HG03442 (cell line): Measurements from ENCODE around the gene RTL10.
"Not testable (repeated sequence)": the region's sequence is repeated elsewhere in the genome, so short reads cannot be mapped to it uniquely, and the experiment has no call there.

Experiments used
- ATAC-seq: cut with Tn5 transposase; IDR thresholded peaks from one replicate; pipeline ENCODE4 v1.9.1; 2021; ENCODE audit warnings: mild to moderate bottlenecking, moderate library complexity; ENCODE audit not compliant: unreplicated experiment

Gene RTL10

DNA sequence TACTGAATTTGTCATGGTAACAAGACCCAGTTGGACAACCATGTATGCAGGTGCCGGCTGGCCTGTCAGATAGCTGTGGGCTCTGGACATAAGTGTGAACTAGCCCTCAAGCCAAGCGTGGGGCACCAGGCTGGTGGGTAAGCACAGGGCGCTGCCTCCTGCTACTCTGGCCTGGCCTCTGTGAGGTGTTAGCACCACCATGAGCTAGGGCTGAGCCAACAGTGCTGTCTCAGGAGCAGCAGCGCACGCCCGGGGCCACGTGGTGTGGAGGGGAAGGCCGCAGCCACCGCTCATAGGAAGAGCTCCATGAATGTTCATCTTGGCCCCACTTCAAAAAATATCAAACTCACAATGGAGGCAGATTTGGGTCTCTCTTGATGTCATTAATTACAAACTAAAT lies 35.3 kb upstream of the RTL10 start:
- ATAC-seq = no peak

DNA sequence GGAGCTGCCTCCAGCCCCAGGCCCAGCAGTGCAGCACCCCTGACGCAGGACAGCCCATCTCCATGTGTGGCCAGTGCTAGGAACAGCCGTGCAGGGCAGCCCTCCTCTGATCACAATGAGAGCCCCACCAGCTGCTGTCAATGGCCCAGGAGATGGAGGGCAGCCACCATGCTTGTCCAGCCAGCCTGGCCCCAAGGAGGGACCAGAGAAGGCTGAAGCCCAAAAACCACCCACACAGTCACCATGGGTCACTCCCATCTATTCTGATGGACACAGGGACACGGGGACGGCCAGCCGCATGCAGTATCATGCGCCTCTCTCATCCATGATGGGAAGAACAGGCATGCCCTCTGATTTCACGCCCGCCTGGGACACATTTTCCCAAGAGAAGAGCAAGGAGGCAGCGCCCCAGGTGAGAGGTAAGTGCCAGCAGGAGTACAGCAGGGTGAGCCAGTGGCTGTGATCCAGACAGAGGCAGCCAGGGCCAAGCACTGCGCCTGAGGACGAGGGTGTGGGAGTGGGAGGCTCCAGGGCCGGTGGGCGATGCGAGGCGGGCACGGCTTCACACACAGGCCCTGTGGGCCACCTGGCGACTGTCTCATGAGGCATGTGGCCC lies 33.6 kb upstream of the RTL10 start:
- ATAC-seq = no peak

- no peak for ATAC-seq
These were observed 32.7 kb upstream of the RTL10 start for GRCh38 chr22:19887256-19887985.

DNA sequence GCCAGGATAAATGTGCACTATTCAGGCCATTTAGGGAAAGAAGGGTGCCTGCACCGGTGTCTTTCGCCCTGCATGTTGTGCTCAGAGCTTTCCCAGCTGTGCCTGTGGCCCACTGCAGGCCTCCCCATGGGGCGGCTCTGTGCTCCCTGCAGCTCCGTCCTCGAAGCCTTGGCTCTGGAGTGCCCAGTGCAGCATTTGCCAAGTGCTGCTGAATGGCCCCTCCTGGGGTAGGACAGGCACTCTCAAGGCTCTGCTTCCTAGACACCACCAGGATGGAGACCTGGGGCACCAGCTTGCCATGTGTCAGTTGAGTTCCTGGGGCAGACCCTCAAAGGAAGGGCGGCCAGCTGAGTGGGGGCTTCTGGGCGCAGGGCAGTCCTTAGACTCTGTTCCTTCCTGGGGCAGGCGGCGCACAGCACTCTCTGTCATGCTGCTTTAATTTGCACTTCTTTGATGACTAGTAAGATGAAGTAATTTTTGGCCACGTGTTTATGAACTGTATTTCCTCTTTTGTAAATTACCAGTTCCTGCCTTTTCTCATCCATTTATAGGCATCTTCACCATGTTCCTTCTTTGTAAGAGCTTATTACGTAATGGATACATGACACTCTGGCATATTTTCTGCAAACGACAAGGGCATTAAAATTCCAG lies 32.1 kb upstream of the RTL10 start:
- ATAC-seq = no peak

DNA sequence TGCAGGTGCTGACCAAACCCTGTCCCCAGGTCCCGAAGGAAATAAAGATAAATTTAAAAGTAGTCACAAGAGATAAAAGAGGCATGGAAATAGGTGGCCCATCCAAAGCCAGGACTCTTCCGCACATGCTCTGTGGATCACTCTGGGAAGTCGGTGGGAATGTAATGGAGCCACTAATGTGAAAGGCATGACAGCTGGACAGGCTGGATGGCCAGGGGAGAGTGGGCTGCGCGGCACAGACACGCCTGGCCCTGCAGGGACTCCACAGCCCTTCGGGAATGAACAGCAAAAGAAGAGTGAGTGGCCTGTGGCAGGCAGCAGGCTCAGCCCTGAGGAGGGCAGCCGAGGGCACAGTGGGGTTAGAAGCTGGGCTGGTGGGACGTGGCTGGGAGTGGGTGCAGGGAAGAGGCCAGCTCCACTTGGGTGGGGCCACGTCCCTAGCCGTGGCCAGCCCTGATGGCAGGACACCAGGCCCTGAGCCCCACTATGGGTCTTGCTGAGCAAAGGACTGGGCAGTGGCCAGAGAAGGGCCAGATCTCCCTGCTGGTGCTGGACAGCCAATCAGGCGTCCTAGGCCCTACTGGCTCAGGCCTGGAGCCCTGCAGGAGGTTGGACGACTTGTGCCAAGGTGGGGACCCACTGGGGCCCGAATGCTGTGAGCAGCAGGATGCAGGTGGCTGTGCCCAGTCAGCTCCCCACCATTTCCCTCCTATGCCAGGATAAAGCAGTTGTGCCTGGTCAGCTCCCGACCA lies 31.3 kb upstream of the RTL10 start:
- ATAC-seq = no peak

- ATAC-seq = no peak
These were observed 30.5 kb upstream of the RTL10 start for GRCh38 chr22:19884954-19885751.

- no peak for ATAC-seq
These were observed 29.7 kb upstream of the RTL10 start for GRCh38 chr22:19884161-19884953.

DNA sequence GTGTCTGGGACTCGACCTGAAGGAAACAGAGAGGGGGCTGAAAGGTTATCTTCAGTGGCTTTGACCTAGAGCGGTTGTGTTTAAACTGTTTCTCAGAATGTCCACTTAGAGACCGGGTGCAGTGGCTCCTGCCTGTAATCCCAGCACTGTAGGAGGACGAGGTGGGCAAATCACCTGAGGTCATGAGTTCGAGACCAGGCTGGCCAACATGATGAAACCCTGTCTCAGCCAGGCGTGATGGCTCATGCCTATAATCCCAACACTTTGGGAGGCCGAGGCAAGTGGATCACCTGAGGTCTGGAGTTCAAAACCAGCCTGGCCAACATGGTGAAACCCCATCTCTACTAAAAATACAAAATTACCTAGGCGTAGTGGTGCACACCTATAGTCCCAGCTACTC lies 28.8 kb upstream of the RTL10 start:
- ATAC-seq = not testable (repeated sequence)

DNA sequence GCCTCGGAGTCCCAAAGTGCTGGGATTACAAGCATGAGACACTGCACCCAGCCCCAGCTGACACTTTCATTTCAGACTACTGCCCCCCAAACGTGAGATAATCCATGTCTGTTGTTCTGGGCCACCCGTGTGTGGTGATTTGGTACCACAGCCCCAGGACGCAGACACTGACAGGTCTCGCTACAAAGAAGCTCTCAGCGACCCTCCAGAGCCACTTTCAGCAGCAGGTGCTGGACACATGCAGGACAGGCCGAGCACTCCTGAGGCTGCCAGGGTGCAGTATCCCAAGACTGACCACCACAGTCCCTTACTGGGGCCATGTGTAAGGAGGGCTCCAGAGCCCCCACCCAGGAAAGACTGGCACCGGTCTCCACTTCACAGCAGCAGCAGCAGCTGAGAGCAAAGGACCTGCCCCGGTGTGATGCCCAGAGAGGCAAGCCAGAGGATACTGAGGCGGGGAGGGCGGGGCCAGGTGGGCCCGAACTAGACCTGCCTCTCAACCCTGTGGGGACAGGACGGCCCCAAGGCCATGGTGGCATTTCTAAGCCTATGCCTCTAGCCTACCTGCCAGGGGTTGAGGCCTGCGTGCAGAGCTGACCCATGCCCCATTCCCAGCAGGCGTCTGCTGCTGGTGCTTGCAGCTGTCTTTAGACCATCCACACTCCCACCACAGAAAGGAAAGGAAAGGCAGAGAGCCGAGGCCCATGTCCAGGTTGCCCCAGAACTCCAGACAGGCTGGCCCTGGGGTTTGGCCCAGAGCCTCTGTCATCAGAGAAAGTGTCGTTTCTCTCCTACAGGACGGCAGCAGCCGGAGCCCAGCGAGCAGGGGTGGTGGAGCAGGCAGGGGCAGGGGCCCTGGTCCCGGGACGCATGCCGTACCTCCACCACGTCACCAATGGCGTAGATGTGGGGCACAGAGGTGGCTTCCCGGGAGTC lies 28.0 kb upstream of the RTL10 start:
- no peak for ATAC-seq

DNA sequence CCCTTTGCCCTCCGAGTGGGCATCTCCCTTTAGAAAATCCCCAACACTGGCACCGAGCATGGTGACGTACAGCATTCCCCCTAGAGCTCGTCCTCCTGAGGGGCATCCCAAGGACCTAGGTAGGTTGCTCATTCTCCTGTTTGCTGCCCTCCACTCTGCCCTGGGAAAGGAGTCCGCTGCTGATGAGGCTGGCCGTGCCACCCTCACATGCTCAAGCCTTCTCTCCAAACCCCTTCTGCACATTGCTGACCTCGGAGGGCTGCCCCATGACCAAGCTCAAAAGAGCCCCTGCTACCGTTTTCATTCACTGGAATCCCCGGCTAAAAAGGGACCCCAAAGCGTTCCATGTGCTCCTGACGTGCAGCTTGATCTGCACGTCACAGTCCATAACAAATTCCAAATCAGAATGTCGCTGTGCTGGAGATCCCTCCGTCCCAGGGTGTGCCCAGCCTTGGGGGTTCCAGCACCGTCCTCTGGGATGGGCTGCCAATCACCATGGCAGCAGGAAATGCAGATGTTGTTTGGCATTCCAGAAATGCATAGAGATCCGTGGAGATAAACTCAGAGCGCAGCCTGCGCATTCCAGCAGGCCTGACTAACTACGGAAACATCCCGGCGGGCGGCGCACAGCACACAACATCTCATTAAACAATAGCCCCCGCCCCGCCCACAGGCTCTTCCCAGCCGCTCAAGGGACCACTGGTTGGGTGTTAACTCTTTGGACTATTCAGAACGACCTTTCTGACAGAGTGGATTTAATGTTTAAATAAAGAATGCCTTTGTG lies 26.3 kb upstream of the RTL10 start:
- no peak for ATAC-seq

- no peak for ATAC-seq
These were observed 25.5 kb upstream of the RTL10 start for GRCh38 chr22:19879992-19880785.

DNA sequence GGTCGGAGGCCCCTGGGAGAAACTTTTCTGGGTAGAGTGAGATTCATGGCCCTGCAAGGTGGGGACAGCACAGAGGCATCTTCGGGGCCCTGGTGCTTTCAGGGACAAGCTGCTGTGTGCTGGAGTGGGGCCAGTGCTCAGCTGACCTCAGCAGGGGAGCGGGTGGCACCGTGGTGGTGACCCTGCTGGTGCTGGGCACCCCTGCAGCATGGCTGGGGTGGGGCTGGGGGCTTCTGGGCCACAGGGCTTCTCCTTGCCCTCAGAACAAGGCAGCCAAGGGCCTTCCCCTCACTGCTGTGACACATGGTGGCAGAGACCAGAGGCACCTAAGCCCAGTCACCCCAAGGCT lies 24.9 kb upstream of the RTL10 start:
- ATAC-seq = no peak

DNA sequence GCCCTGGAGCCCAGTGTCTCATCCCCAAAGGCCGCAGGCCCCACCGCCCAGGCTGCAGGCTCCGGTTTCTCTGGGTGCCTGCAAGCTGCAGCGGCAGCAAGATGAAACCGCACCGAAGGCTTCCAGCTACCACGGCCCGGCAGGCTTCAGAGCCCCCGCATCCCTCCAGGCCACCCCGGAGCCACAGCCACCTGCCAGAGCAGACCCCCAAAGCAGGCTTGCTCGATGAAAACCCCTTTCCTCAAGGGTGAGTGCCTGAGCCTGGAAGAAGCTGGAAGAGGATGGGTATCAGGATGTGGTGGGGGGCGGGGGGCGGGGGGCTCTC lies 24.5 kb upstream of the RTL10 start:
- ATAC-seq = no peak

DNA sequence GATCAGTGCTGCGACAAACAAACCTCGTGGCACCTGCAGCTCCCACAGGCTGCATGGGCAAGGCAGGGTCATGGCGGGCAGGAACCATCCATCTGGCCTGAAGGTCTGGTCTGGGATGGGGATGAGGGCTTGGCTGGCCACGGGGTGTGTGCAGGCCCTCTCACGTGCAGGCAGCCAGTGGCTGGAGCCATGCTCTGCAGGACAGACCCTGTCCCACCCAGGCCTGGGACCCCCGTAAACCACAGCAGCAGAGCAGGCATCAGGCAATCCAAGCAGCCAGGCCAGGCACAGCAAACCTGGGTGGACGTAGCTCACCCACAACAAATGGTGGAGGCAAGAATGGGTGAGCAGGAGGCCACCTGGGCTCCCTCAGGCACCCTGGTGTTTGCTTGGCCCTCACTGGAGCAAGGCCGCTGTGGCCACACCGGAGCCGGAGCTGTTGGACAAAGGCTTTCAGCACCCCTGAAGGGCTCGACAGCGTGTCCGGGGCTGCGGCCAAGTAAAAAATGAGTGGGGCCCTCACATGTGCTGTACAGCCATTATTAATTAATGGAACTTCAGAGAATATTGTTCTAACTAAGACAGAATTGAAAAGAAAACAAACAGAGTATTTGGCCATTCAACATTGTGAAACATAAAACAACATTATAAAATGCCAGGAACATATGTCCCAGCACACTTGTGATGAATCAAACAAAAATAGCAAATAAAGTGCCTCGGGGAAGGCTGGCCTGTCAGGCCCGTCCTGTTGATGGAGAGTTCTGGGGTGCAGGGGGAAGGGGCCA lies 24.0 kb upstream of the RTL10 start:
- ATAC-seq = no peak

GRCh38 chr22:19877626-19878339 lies 23.1 kb upstream of the RTL10 start:
- no peak for ATAC-seq

GRCh38 chr22:19876941-19877625 lies 22.4 kb upstream of the RTL10 start:
- no peak for ATAC-seq
